IMR-90 (cell line): ENCODE results near the gene NEURL1. TPM values are rescaled to one million over a fixed set of nuclear protein-coding genes. Genes with fewer than 3 reads are reported as not detected.

Source experiments
- ATAC-seq: fragments of 200-7000 bp; cut with Tn5 transposase; 2 replicates; pipeline ENCODE4 v1.9.1; 2020; ENCODE audit warnings: low read depth, mild to moderate bottlenecking, moderate library complexity
- BruUV-seq: library from RNA; stranded (reverse); fragments of 400-500 nt; replicated peaks from 2 replicates; lab custom pipeline; 2021; lab: Mats Ljungman, UMichigan
- CTCF ChIA-PET: fragments of 300-600 bp; formaldehyde crosslinking; extraction: SDS; loops from one replicate; lab custom pipeline; 2021; ENCODE audit warnings: antibody characterized with exemption; lab: Yijun Ruan, JAX
- POLR2A ChIA-PET: fragments of 300-600 bp; sonication (Branson Sonifier 250); formaldehyde crosslinking; loops from one replicate; lab custom pipeline; 2022; ENCODE audit warnings: antibody characterized with exemption; ENCODE audit not compliant: unreplicated experiment; lab: Charles Lee
- DNase-seq: peaks from one replicate; pipeline ENCODE4 v3.0.0; 2013
- H2AFZ ChIP-seq: replicated peaks from 2 replicates; pipeline ENCODE3; 2013; ENCODE audit warnings: low read length, mild to moderate bottlenecking; ENCODE audit not compliant: poor library complexity
- H2AK5ac ChIP-seq: 2 replicates; pipeline ENCODE4 v1.6.1; 2013; ENCODE audit warnings: low read depth, low read length, inconsistent platforms
- H2AK9ac ChIP-seq: replicated peaks from 2 replicates; pipeline ENCODE3; 2013; ENCODE audit warnings: mild to moderate bottlenecking, low read depth, low read length, moderate library complexity; ENCODE audit not compliant: poor library complexity
- H2BK120ac ChIP-seq: 2 replicates; pipeline ENCODE4 v1.6.1; 2013; ENCODE audit warnings: low read depth, low read length, inconsistent platforms
- H2BK15ac ChIP-seq: 3 replicates; pipeline ENCODE4 v1.6.1; 2013; ENCODE audit warnings: low read depth, low read length, inconsistent platforms
- H2BK20ac ChIP-seq: 2 replicates; pipeline ENCODE4 v1.6.1; 2013; ENCODE audit warnings: low read depth, mild to moderate bottlenecking, inconsistent platforms, low read length, moderate library complexity
- H2BK5ac ChIP-seq: 2 replicates; pipeline ENCODE4 v1.6.1; 2013; ENCODE audit warnings: mild to moderate bottlenecking, low read depth, low read length, inconsistent platforms; ENCODE audit not compliant: poor library complexity, severe bottlenecking
- H3K14ac ChIP-seq: replicated peaks from 2 replicates; pipeline ENCODE4 v1.6.1; 2013; ENCODE audit warnings: low read depth, low read length, inconsistent platforms
- H3K18ac ChIP-seq: 2 replicates; pipeline ENCODE4 v1.6.1; 2013; ENCODE audit warnings: low read depth, low read length, control low read depth
- H3K23ac ChIP-seq: 2 replicates; pipeline ENCODE4 v1.6.1; 2013; ENCODE audit warnings: low read depth, low read length, inconsistent platforms
- H3K27ac ChIP-seq: 2 replicates; pipeline ENCODE4 v1.5.1; 2013; ENCODE audit warnings: mild to moderate bottlenecking, control low read depth, low read length; ENCODE audit not compliant: insufficient read depth
- H3K27me3 ChIP-seq: 2 replicates; pipeline ENCODE4 v1.6.1; 2013; ENCODE audit warnings: low read length; ENCODE audit not compliant: control insufficient read depth, insufficient read depth
- H3K36me3 ChIP-seq: 2 replicates; pipeline ENCODE4 v1.6.1; 2013; ENCODE audit warnings: low read length, mixed read lengths; ENCODE audit not compliant: control insufficient read depth, insufficient read depth
- H3K4ac ChIP-seq: 2 replicates; pipeline ENCODE4 v1.6.1; 2013; ENCODE audit warnings: low read depth, low read length, inconsistent platforms
- H3K4me1 ChIP-seq: 2 replicates; pipeline ENCODE4 v1.6.1; 2013; ENCODE audit warnings: low read length, mixed read lengths; ENCODE audit not compliant: control insufficient read depth, insufficient read depth
- H3K4me2 ChIP-seq: 2 replicates; pipeline ENCODE4 v1.6.1; 2013; ENCODE audit warnings: low read depth, mild to moderate bottlenecking, control low read depth, low read length, moderate library complexity
- H3K4me3 ChIP-seq: 2 replicates; pipeline ENCODE4 v1.5.1; 2013; ENCODE audit warnings: low read depth, mild to moderate bottlenecking, control low read depth, low read length, moderate library complexity; ENCODE audit not compliant: insufficient read depth
- H3K56ac ChIP-seq: 2 replicates; pipeline ENCODE4 v1.6.1; 2013; ENCODE audit warnings: low read length, inconsistent platforms; ENCODE audit not compliant: insufficient read depth; ENCODE audit errors: extremely low read depth
- H3K79me1 ChIP-seq, 2 experiments: 2 replicates each; pipeline ENCODE4 v1.6.1; 2013; ENCODE audit warnings: low read length in 2 of 2, inconsistent platforms in 1 of 2, low read depth in 1 of 2
- H3K9ac ChIP-seq: 2 replicates; pipeline ENCODE4 v1.6.1; 2013; ENCODE audit warnings: low read depth, low read length, control low read depth
- H3K9me1 ChIP-seq: 2 replicates; pipeline ENCODE4 v1.6.1; 2013; ENCODE audit warnings: low read length, inconsistent platforms; ENCODE audit not compliant: insufficient read depth
- H3K9me3 ChIP-seq: 2 replicates; pipeline ENCODE4 v1.6.1; 2013; ENCODE audit warnings: low read length; ENCODE audit not compliant: control insufficient read depth, insufficient read depth
- H4K20me1 ChIP-seq: 2 replicates; pipeline ENCODE4 v1.6.1; 2013; ENCODE audit warnings: low read length, inconsistent platforms; ENCODE audit not compliant: insufficient read depth
- H4K5ac ChIP-seq: 2 replicates; pipeline ENCODE4 v1.6.1; 2013; ENCODE audit warnings: mild to moderate bottlenecking, low read depth, low read length, control low read depth
- H4K8ac ChIP-seq, 2 experiments: 2 replicates each; pipeline ENCODE4 v1.6.1; 2013; ENCODE audit warnings: low read depth in 2 of 2, low read length in 2 of 2, control low read depth in 1 of 2, inconsistent platforms in 1 of 2
- H4K91ac ChIP-seq: 2 replicates; pipeline ENCODE4 v1.6.1; 2013; ENCODE audit warnings: low read depth, low read length, inconsistent platforms; ENCODE audit not compliant: insufficient read depth
- ELK1 ChIP-seq: fragments of 150-350 bp; IDR thresholded peaks from 2 replicates; pipeline ENCODE4 v1.6.1; 2016; ENCODE audit warnings: low read depth, mild to moderate bottlenecking, low read length, moderate library complexity, borderline replicate concordance
- FOS ChIP-seq: fragments of 150-350 bp; IDR thresholded peaks from 2 replicates; pipeline ENCODE4 v1.6.1; 2016; ENCODE audit warnings: low read depth, low read length
- RFX5 ChIP-seq: IDR thresholded peaks from 2 replicates; pipeline ENCODE4 v1.8.0; 2012; ENCODE audit warnings: low read depth, mild to moderate bottlenecking, low read length, moderate library complexity
- SMC3 ChIP-seq: fragments of 150-350 bp; IDR thresholded peaks from 2 replicates; pipeline ENCODE4 v1.6.1; 2016; ENCODE audit warnings: low read depth, mild to moderate bottlenecking, antibody characterized with exemption, low read length, moderate library complexity
- WGBS, 2 experiments: methylation state at CpG; one replicate each; pipeline versions ENCODE4 v1.1.5 to v1.1.7; 2013; ENCODE audit warnings: missing lambda C conversion rate in 2 of 2; ENCODE audit not compliant: insufficient read length in 1 of 2; ENCODE audit errors: extremely low coverage in 2 of 2; 5-methylcytosine and 5-hydroxymethylcytosine counted together
- dilution Hi-C: fragments of 300-500 bp; cut with HindIII; formaldehyde crosslinking; loops from one replicate; pipeline ENCODE4 v1.14.3; 2018; ENCODE audit warnings: low sequenced_read_pairs; ENCODE audit not compliant: unreplicated experiment
- in situ Hi-C: fragments of 300-500 bp; cut with MboI; formaldehyde crosslinking; loops from 3 replicates; pipeline ENCODE4 v1.14.3; 2019; ENCODE audit warnings: low sequenced_read_pairs, inconsistent platforms, mixed read lengths
- intact Hi-C: fragments of 100-400 bp; cut with micrococcal nuclease; formaldehyde crosslinking; loops from 2 replicates; pipeline ENCODE4 v1.10.0; 2022
- polyA plus RNA-seq, 3 experiments: library from polyadenylated mRNA; depleted of rRNA; stranded (reverse); fragments of >200 nt; gene quantifications; 2 replicates each; pipeline ENCODE4 v1.2.3, GENCODE V29; 2012; ENCODE audit warnings: low replicate concordance in 1 of 3
- total RNA-seq: library from RNA; depleted of rRNA; stranded (reverse); fragments of >200 nt; gene quantifications from 2 replicates; pipeline ENCODE4 v1.2.3, GENCODE V29; 2012

NEURL1 gene
- total and polyA plus RNA-seq, 2 of the 4 experiments (the other 2 are of a cell fraction), result 0.36 to 0.82 TPM

GRCh38 chr10:103458720-103459119 lies 34.8 kb upstream of the NEURL1 start, which contains the start of gene CALHM1:
TSS of gene CALHM1 (minus strand) at chr10:103458900. CDS start at chr10:103458751, 149 bp downstream.
- H3K23ac ChIP-seq, result no peak within 1 kb of the TSS
- H3K4me3 ChIP-seq, result no peak within 1 kb of the TSS
- H4K8ac ChIP-seq, result no peak within 1 kb of the TSS
- BruUV-seq, result no TSS peak
- H2BK20ac ChIP-seq, result no peak within 1 kb of the TSS
- no peaks in the 10 kb centered on the region for H3K79me1 ChIP-seq
- WGBS, 2 experiments, result no CpG with 5 or more reads among the region's 9 CpGs
- no peaks in the 10 kb centered on the region for H3K9me1 ChIP-seq
- H3K56ac ChIP-seq, result no peak within 1 kb of the TSS
- H3K27ac ChIP-seq, result no peak within 1 kb of the TSS
- no peak within 1 kb of the TSS for H2AK5ac ChIP-seq
- dilution Hi-C loops, result no loop called here
- H2BK120ac ChIP-seq, result no peak within 1 kb of the TSS
- H3K4me2 ChIP-seq, result no peak within 1 kb of the TSS
- ATAC-seq, result no peak
- no peaks in the 10 kb centered on the region for H3K4me1 ChIP-seq
- DNase-seq, result no peak
- H3K27me3 ChIP-seq, result peaks cover 19% of the 10 kb centered on the region
- H3K9ac ChIP-seq, result no peak within 1 kb of the TSS
- H3K36me3 ChIP-seq, result no peaks in the 10 kb centered on the region
- H2AFZ ChIP-seq, result no peak within 1 kb of the TSS
- H3K14ac ChIP-seq, result no peak within 1 kb of the TSS
- H4K5ac ChIP-seq, result no peak within 1 kb of the TSS
- intact Hi-C loops, result no loop called here
- in situ Hi-C loops, result no loop called here
- H3K18ac ChIP-seq, result no peak within 1 kb of the TSS
- no peak within 1 kb of the TSS for H3K4ac ChIP-seq
- H4K91ac ChIP-seq, result no peak within 1 kb of the TSS
- no peak within 1 kb of the TSS for H2AK9ac ChIP-seq
- CTCF ChIA-PET, result no interaction called here
- no peaks in the 10 kb centered on the region for H3K9me3 ChIP-seq
- no peak within 1 kb of the TSS for H2BK5ac ChIP-seq
- POLR2A ChIA-PET, result no interaction called here
- H2BK15ac ChIP-seq, result no peak within 1 kb of the TSS
- no peak for TF ChIP-seq RFX5
- TF ChIP-seq FOS, result no peak
- TF ChIP-seq ELK1, result no peak
- no peak for TF ChIP-seq SMC3
- no peaks in the 10 kb centered on the region for H4K20me1 ChIP-seq
